ENCODE results near the gene HS3ST6. TPM values are rescaled to one million over a fixed set of nuclear protein-coding genes. Genes with fewer than 3 reads are reported as not detected.

HS3ST6 gene
- total and polyA plus RNA-seq, 2 experiments from 2014 or later = not detected

DNA sequence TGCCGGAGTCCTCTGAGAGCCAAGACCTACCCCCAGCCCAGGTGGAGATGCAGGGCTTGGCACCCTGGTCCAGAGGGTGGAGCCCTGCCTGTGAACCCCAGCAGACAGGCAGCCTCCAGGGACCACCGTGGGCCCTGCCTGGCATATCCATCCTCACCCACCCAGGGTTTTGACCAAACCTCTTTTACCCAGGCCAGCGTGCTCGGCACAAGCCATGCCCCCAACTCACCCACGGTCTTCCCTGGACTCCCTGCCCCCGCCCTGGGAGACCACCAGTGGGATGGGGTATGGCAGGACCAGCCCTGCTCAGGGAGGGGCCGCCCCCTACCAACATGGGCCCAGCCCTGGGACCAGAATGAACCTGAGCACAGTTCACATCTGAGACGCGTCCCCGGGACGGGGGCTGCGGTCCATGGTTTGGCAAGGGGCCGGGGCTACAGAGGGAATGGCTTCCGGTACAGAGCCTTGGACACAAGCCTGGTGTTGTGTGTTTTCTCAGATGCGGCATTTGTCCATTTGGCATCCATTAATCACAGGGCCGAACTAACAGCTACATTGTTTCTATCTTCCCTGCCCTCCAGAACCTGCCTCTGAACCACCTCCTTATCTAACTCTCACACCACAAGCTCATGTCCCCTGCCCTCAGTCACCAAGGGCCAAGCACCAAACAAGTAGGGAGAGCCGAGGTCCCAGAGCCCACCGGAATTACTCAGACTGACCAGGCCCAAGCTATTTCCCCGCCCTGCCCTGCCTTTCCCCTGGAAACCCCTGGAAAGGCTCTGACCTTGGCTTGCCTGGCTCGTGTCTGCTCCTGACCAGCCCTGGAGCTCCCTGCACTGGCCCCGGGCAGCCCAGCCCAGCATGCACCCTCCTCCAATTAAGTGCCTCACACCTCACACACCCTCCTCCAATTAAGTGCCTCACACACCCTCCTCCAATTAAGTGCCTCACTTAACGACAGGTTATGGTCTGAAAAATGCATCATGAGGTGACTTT is 14.1 kb downstream of the HS3ST6 start:
- Histone ChIP-seq H3K4me3 (no peak overlapping the region), H3K79me2 (ENCODE audit: insufficient read depth) (no peaks in the 10 kb centered on the region), H3K27me3 (replicated peaks; ENCODE audit: insufficient read depth) (peaks cover 39% of the 10 kb centered on the region), H2AFZ (no peak overlapping the region), H3K4me1 (ENCODE audit: insufficient read depth) (no peaks in the 10 kb centered on the region), H3K9ac (no peak overlapping the region), H3K27ac (no peak overlapping the region), H4K20me1 (ENCODE audit: insufficient read depth) (no peaks in the 10 kb centered on the region), H3F3A (ENCODE audit: insufficient read depth) (no peaks in the 10 kb centered on the region), H3K4me2 (ENCODE audit: unreplicated experiment) (no peak overlapping the region), H3K9me3 (ENCODE audit: low read depth) (no peaks in the 10 kb centered on the region), H3K36me3 (ENCODE audit: low read depth) (no peaks in the 10 kb centered on the region), H3K9me2 (ENCODE audit: insufficient read depth) (no peaks in the 10 kb centered on the region)
- no peak for DNase-seq
- no peak for TF ChIP-seq EZH2phosphoT487 (IDR thresholded peaks at IDR 0.05; ENCODE audit: insufficient read depth, low read depth)
- no peak for TF ChIP-seq EZH2 (IDR thresholded peaks at IDR 0.05; ENCODE audit: insufficient read depth, poor library complexity, severe bottlenecking)
- 44 to 45% methylated on average over 21 to 22 of the region's 22 CpGs for WGBS, 2 experiments (ENCODE audit: low coverage in 1 of 2, low lambda C conversion rate in 2 of 2, missing lambda C conversion rate in 2 of 2)
- in situ Hi-C loops (cut with MboI) = no loop called here

DNA sequence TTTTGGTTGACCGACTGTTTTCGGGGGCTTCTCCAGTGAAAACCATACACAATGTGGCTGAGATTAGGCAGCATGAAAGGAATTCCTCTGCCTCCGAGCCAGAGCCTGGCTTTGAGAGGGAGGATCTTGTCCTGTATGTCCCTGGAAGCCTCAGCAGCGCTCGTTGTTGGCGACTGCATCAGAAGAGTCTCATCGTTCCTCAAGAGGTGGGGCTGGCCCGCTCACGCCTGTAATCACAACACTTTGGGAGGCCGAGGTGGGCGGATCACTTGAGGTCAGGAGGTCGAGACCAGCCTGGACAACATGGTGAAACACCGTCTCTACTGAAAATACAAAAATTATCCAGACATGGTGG is 15.0 kb downstream of the HS3ST6 start:
- Histone ChIP-seq H3K27ac (no peak overlapping the region), H3K9me2 (ENCODE audit: insufficient read depth) (no peaks in the 10 kb centered on the region), H3K27me3 (replicated peaks; ENCODE audit: insufficient read depth) (peaks cover 39% of the 10 kb centered on the region), H3K4me1 (ENCODE audit: insufficient read depth) (no peaks in the 10 kb centered on the region), H3K4me3 (no peak overlapping the region), H3K9me3 (ENCODE audit: low read depth) (no peaks in the 10 kb centered on the region), H3K4me2 (ENCODE audit: unreplicated experiment) (no peak overlapping the region), H2AFZ (no peak overlapping the region), H3K36me3 (ENCODE audit: low read depth) (no peaks in the 10 kb centered on the region), H3K79me2 (ENCODE audit: insufficient read depth) (no peaks in the 10 kb centered on the region), H4K20me1 (ENCODE audit: insufficient read depth) (no peaks in the 10 kb centered on the region), H3K9ac (no peak overlapping the region), H3F3A (ENCODE audit: insufficient read depth) (no peaks in the 10 kb centered on the region)
- in situ Hi-C loops (cut with MboI) = no loop called here
- TF ChIP-seq EZH2 (IDR thresholded peaks at IDR 0.05; ENCODE audit: insufficient read depth, poor library complexity, severe bottlenecking) (no peak), EZH2phosphoT487 (IDR thresholded peaks at IDR 0.05; ENCODE audit: insufficient read depth, low read depth) (no peak)
- no peak for DNase-seq
- WGBS, 2 experiments (ENCODE audit: low coverage in 1 of 2, low lambda C conversion rate in 2 of 2, missing lambda C conversion rate in 2 of 2) = 21 to 26% methylated on average over 13 of the region's 13 CpGs

DNA sequence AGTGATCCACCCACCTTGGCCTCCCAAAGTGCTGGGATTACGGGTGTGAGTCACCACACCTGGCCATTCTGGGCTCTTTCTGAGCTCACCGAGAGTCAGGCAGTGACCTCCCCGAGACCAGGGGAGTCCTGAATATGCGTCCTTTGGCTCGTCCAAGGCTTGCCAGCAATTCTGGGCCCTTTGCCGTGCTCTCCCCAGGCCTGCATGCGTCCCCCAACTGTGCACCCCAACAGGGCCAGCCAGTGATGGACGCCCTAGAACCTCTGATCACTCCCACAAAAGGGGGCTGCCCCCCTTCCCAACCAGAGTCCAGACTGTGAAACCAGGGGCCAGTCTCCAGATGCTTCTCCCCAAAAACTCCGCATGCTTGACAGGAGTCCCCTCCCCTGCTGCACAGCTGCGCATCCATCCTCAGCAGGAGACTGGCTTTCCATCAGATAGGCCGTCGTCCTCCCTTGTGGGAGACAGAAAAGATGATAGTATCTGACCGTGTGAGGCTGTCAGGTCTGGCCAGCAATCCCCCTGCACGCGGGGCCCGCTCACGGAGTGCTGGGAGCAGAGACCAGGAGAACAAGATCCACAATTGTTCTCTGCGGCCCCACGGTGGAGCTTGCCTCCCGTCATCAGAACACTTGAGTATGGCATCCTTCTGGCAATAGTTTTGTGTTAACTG is 15.5 kb downstream of the HS3ST6 start:
- DNase-seq = no peak
- Histone ChIP-seq H3K36me3 (ENCODE audit: low read depth) (no peaks in the 10 kb centered on the region), H3K9me2 (ENCODE audit: insufficient read depth) (no peaks in the 10 kb centered on the region), H3K27me3 (replicated peaks; ENCODE audit: insufficient read depth) (peaks cover 39% of the 10 kb centered on the region), H3K4me2 (ENCODE audit: unreplicated experiment) (no peak overlapping the region), H3K79me2 (ENCODE audit: insufficient read depth) (no peaks in the 10 kb centered on the region), H3K9ac (no peak overlapping the region), H3F3A (ENCODE audit: insufficient read depth) (no peaks in the 10 kb centered on the region), H3K27ac (no peak overlapping the region), H4K20me1 (ENCODE audit: insufficient read depth) (no peaks in the 10 kb centered on the region), H2AFZ (no peak overlapping the region), H3K4me1 (ENCODE audit: insufficient read depth) (no peaks in the 10 kb centered on the region), H3K9me3 (ENCODE audit: low read depth) (no peaks in the 10 kb centered on the region), H3K4me3 (no peak overlapping the region)
- in situ Hi-C loops (cut with MboI) = no loop called here
- no peak for TF ChIP-seq EZH2 (IDR thresholded peaks at IDR 0.05; ENCODE audit: insufficient read depth, poor library complexity, severe bottlenecking)
- TF ChIP-seq EZH2phosphoT487 (IDR thresholded peaks at IDR 0.05; ENCODE audit: insufficient read depth, low read depth) = no peak
- WGBS, 2 experiments (ENCODE audit: low coverage in 1 of 2, low lambda C conversion rate in 2 of 2, missing lambda C conversion rate in 2 of 2) = 64% methylated on average over 20 of the region's 20 CpGs

DNA sequence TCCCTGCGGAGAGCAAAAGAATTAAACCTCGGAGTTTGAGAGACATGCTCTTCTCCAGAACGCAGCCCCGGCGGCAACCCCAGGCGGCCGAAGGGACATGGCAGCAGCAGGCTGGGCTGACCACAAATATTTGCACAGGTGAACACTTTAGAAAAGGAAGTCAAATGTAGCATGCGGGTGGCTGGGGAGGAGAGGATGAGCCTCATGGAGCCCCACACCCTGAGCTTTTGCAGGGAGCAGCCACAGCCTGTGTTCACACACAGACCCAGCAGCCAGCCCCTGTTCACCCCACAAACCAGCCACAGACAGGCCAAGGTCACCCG is 17.8 kb downstream of the HS3ST6 start:
- no peaks in the 10 kb centered on the region for H3K79me2 ChIP-seq (ENCODE audit: insufficient read depth)
- DNase-seq = no peak
- H4K20me1 ChIP-seq (ENCODE audit: insufficient read depth) = no peaks in the 10 kb centered on the region
- H3K4me3 ChIP-seq = no peak overlapping the region
- WGBS, 2 experiments (ENCODE audit: low coverage in 1 of 2, low lambda C conversion rate in 2 of 2, missing lambda C conversion rate in 2 of 2) = 85 to 86% methylated on average over 9 of the region's 9 CpGs
- H3K27ac ChIP-seq = no peak overlapping the region
- no peak overlapping the region for H3K4me2 ChIP-seq (ENCODE audit: unreplicated experiment)
- H3K36me3 ChIP-seq (ENCODE audit: low read depth) = no peaks in the 10 kb centered on the region
- in situ Hi-C loops (cut with MboI) = no loop called here
- no peak overlapping the region for H3K9ac ChIP-seq
- no peaks in the 10 kb centered on the region for H3K4me1 ChIP-seq (ENCODE audit: insufficient read depth)
- H3K27me3 ChIP-seq (replicated peaks; ENCODE audit: insufficient read depth) = peaks cover 23% of the 10 kb centered on the region
- H3F3A ChIP-seq (ENCODE audit: insufficient read depth) = no peaks in the 10 kb centered on the region
- no peaks in the 10 kb centered on the region for H3K9me3 ChIP-seq (ENCODE audit: low read depth)
- no peak overlapping the region for H2AFZ ChIP-seq
- TF ChIP-seq EZH2phosphoT487 (IDR thresholded peaks at IDR 0.05; ENCODE audit: insufficient read depth, low read depth) = no peak
- TF ChIP-seq EZH2 (IDR thresholded peaks at IDR 0.05; ENCODE audit: insufficient read depth, poor library complexity, severe bottlenecking) = no peak
- no peaks in the 10 kb centered on the region for H3K9me2 ChIP-seq (ENCODE audit: insufficient read depth)

All from GM23248 (cell line).